B cell (primary cell): Measurements from ENCODE around the gene CDRT15. TPM values are rescaled to one million over a fixed set of nuclear protein-coding genes. Genes with fewer than 3 reads are reported as not detected.
"Not testable (repeated sequence)": the region's sequence is repeated elsewhere in the genome, so short reads cannot be mapped to it uniquely, and the experiment has no call there.

Experiments
- ATAC-seq: fragments of 200-7000 bp; cut with Tn5 transposase; one replicate; pipeline ENCODE4 v1.10.0; 2021; ENCODE audit warnings: low read depth, mild to moderate bottlenecking, moderate number of reproducible peaks, moderate library complexity
- CTCF ChIA-PET: fragments of 350-600 bp; sonication (Branson Sonifier 250); formaldehyde crosslinking; loops from one replicate; lab custom pipeline; 2021; ENCODE audit warnings: antibody characterized with exemption, inconsistent platforms; lab: Charles Lee
- POLR2A ChIA-PET: fragments of 350-600 bp; sonication (Branson Sonifier 250); formaldehyde crosslinking; loops from one replicate; lab custom pipeline; 2021; ENCODE audit warnings: antibody characterized with exemption; lab: Charles Lee
- DNase-seq: peaks from one replicate; pipeline ENCODE4 v3.0.0; 2013
- H2AFZ ChIP-seq: 2 replicates; pipeline ENCODE4 v1.6.1; 2012; ENCODE audit warnings: mild to moderate bottlenecking, low read depth, low read length; ENCODE audit not compliant: insufficient read depth, poor library complexity, severe bottlenecking
- H3K27ac ChIP-seq, 2 donors: 1 replicate in 1 of 2; 2 replicates in 1 of 2; pipeline ENCODE4 v1.5.1; 2012 to 2013; ENCODE audit warnings: low read length in 2 of 2, mild to moderate bottlenecking in 2 of 2, moderate library complexity in 1 of 2
- H3K27me3 ChIP-seq, 4 experiments: fragments of 200-600 bp in 1 of 4; sonication (generic) in 1 of 4; replicated peaks in 1 of 4; 1 replicate in 2 of 4; 2 replicates in 2 of 4; pipeline versions ENCODE4 v1.6.1 to v1.7.0; 2013 to 2016; ENCODE audit warnings: low read length in 3 of 4, mild to moderate bottlenecking in 2 of 4, mixed read lengths in 1 of 4, moderate library complexity in 1 of 4; ENCODE audit not compliant: insufficient read depth in 4 of 4, control insufficient read depth in 3 of 4; ENCODE audit errors: control extremely low read depth in 1 of 4
- H3K36me3 ChIP-seq, 2 experiments: replicated peaks in 1 of 2; 1 replicate in 1 of 2; 2 replicates in 1 of 2; pipeline versions ENCODE4 v1.6.1 to v1.7.1; 2013; ENCODE audit warnings: low read length in 1 of 2; ENCODE audit not compliant: insufficient read depth in 2 of 2, control insufficient read depth in 1 of 2; ENCODE audit errors: control extremely low read depth in 1 of 2, extremely low read depth in 1 of 2
- H3K4me1 ChIP-seq, 2 donors: fragments of 200-600 bp in 1 of 2; sonication (generic) in 1 of 2; 1 replicate in 1 of 2; 2 replicates in 1 of 2; pipeline versions ENCODE4 v1.5.1 to v1.6.1; 2013 to 2017; ENCODE audit warnings: low read length in 2 of 2; ENCODE audit not compliant: control insufficient read depth in 2 of 2, insufficient read depth in 2 of 2
- H3K4me2 ChIP-seq: replicated peaks from 2 replicates; pipeline ENCODE3; 2012; ENCODE audit warnings: mild to moderate bottlenecking, low read depth, low read length; ENCODE audit not compliant: poor library complexity, severe bottlenecking
- H3K4me3 ChIP-seq, 5 experiments: fragments of 200-600 bp in 1 of 5; sonication (generic) in 1 of 5; 1 replicate in 3 of 5; 2 replicates in 2 of 5; pipeline versions ENCODE4 v1.5.1 to v1.7.0; 2011 to 2016; ENCODE audit warnings: low read length in 4 of 5, mild to moderate bottlenecking in 4 of 5, low read depth in 2 of 5, control low read depth in 1 of 5, moderate library complexity in 1 of 5; ENCODE audit not compliant: insufficient read depth in 1 of 5; ENCODE audit errors: control extremely low read depth in 1 of 5, extremely low read depth in 1 of 5
- H3K79me2 ChIP-seq: fragments of 200-600 bp; sonication (generic); one replicate; pipeline ENCODE4 v1.6.0; 2016; ENCODE audit warnings: low read length; ENCODE audit not compliant: control insufficient read depth, insufficient read depth
- H3K9ac ChIP-seq: fragments of 200-600 bp; sonication (generic); 2 replicates; pipeline ENCODE4 v1.6.1; 2017; ENCODE audit warnings: mild to moderate bottlenecking, low read length, moderate library complexity
- H3K9me3 ChIP-seq, 3 donors: one replicate each; pipeline versions ENCODE4 v1.6.1 to v1.7.1; 2013; ENCODE audit warnings: low read length in 2 of 3; ENCODE audit not compliant: control insufficient read depth in 2 of 3, insufficient read depth in 1 of 3; ENCODE audit errors: control extremely low read depth in 1 of 3
- H4K20me1 ChIP-seq: 2 replicates; pipeline ENCODE4 v1.6.0; 2012; ENCODE audit warnings: mild to moderate bottlenecking, low read length; ENCODE audit not compliant: insufficient read depth, control insufficient read depth, poor library complexity, severe bottlenecking
- H3K27ac Mint-ChIP-seq: one replicate; pipeline ENCODE4 v1.8.0; 2021; ENCODE audit warnings: mixed read lengths
- H3K27me3 Mint-ChIP-seq: one replicate; pipeline ENCODE4 v1.8.0; 2021; ENCODE audit warnings: mixed read lengths
- H3K4me1 Mint-ChIP-seq: one replicate; pipeline ENCODE4 v1.8.0; 2021; ENCODE audit warnings: mixed read lengths
- H3K4me3 Mint-ChIP-seq: one replicate; pipeline ENCODE4 v1.8.0; 2021; ENCODE audit warnings: mixed read lengths
- H3K9me3 Mint-ChIP-seq: one replicate; pipeline ENCODE4 v1.8.0; 2022; ENCODE audit warnings: mixed read lengths; ENCODE audit not compliant: insufficient read depth
- WGBS: methylation state at CpG from one replicate; pipeline ENCODE4 v1.1.5; 2013; ENCODE audit warnings: missing lambda C conversion rate; ENCODE audit not compliant: insufficient coverage; 5-methylcytosine and 5-hydroxymethylcytosine counted together
- intact Hi-C: fragments of 100-400 bp; cut with micrococcal nuclease; formaldehyde crosslinking; loops from one replicate; pipeline ENCODE4 v1.10.0; 2022
- polyA plus RNA-seq: library from polyadenylated mRNA; depleted of rRNA; stranded (reverse); fragments of >200 nt; gene quantifications from 2 replicates; pipeline ENCODE4 v1.2.3, GENCODE V29; 2012
- total RNA-seq, 2 donors: library from RNA; stranded (reverse); fragments of 120-200 nt in 1 of 2; gene quantifications; 1 replicate in 1 of 2; 2 replicates in 1 of 2; pipeline versions ENCODE4 v1.2.3 to v1.2.4, GENCODE V29; 2013 to 2022

The CDRT15 gene
- total and polyA plus RNA-seq, 2 donors (not counting 1 experiment from before 2014, with no cell fraction given): not detected

DNA sequence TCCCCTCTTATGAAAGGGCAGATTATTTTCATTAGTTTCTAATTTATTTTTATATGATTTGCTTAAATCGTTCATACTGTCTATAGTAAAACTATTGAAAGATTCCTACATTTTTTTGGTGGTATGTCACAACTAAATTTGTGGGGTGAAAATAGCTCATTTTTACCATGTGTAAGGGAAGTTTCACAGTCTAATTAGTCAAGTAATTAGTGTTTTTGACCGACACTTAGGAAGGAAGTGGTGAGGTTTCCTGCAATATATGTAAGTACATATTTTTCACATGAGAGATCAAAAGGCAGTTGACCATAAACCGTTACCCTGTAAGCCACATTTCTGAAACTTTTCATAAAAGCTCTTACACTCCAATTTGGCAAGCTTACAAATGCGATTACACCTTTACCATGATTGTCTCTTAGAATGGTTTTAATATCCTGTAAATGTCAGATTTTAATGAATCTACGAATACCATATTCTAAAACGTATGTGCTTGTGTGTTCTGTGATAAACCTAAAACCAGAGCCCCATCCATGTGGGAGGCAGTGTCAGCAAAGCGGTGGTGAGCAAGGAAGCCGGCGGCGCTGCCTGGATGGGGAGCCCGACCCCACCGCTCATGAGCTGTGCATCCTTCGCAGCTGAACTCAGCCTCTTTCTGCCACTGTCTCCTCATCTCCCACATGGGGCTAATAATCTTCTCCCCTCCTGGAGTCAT lies 43.9 kb downstream of the CDRT15 start:
- H3K9me3 Mint-ChIP-seq, H3K27ac Mint-ChIP-seq, H3K9ac ChIP-seq, H3K9me3 ChIP-seq, H2AFZ ChIP-seq, H3K4me3 ChIP-seq, H3K27ac ChIP-seq, H3K36me3 ChIP-seq, DNase-seq, H3K27me3 ChIP-seq, ATAC-seq, intact Hi-C loops, H3K79me2 ChIP-seq, H3K4me2 ChIP-seq, H3K4me3 Mint-ChIP-seq, CTCF ChIA-PET, POLR2A ChIA-PET: not testable (repeated sequence)
- Histone ChIP-seq H3K4me1 (peaks cover 11 to 14% of the 10 kb centered on the region in 2 donors), H4K20me1 (peaks cover 29% of the 10 kb centered on the region)
- peaks cover 37% of the 10 kb centered on the region for H3K4me1 Mint-ChIP-seq
- no CpG with 5 or more reads among the region's 13 CpGs for WGBS
- peaks cover 24% of the 10 kb centered on the region for H3K27me3 Mint-ChIP-seq

- H3K9me3 ChIP-seq, H3K79me2 ChIP-seq, H2AFZ ChIP-seq, H3K4me3 Mint-ChIP-seq, H3K4me3 ChIP-seq, H3K36me3 ChIP-seq, CTCF ChIA-PET, H3K27ac Mint-ChIP-seq, intact Hi-C loops, POLR2A ChIA-PET, H3K9ac ChIP-seq, H3K4me2 ChIP-seq, ATAC-seq, H3K27ac ChIP-seq, DNase-seq, H3K9me3 Mint-ChIP-seq, H3K27me3 ChIP-seq: not testable (repeated sequence)
- H3K27me3 Mint-ChIP-seq: peaks cover 22% of the 10 kb centered on the region
- peaks cover 37% of the 10 kb centered on the region for H3K4me1 Mint-ChIP-seq
- H3K4me1 ChIP-seq: peaks cover 11 to 14% of the 10 kb centered on the region in 2 donors
- no CpG with 5 or more reads among the region's 11 CpGs for WGBS
- H4K20me1 ChIP-seq: peaks cover 22% of the 10 kb centered on the region
These were observed 44.6 kb downstream of the CDRT15 start for GRCh38 chr17:14192039-14192438.

DNA sequence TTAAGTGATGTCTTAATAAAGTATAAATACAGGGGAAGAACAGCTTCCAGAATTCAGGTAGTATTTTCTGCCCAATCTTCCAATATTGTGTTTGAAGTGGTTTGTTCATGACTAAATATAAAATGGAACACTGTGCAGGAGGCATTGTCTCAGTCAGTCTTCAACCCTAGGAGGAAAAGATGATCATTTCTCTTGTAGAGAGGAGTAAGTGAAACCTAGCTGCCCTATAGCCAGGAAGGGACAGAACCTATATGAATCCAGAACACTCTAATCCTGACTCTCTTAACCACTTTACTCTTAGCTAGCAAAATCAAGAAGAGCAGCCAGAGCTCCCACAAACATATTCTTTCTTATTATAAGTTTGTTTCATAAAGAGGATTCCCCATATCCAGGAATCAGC lies 45.2 kb downstream of the CDRT15 start:
- H2AFZ ChIP-seq, H3K27ac ChIP-seq, DNase-seq, H3K4me3 ChIP-seq, CTCF ChIA-PET, H3K4me2 ChIP-seq, H3K27ac Mint-ChIP-seq, H3K9me3 ChIP-seq, intact Hi-C loops, H3K4me3 Mint-ChIP-seq, ATAC-seq, H3K79me2 ChIP-seq, H3K27me3 ChIP-seq, H3K36me3 ChIP-seq, H3K9me3 Mint-ChIP-seq, H3K9ac ChIP-seq, POLR2A ChIA-PET: not testable (repeated sequence)
- peaks cover 35% of the 10 kb centered on the region for H3K4me1 Mint-ChIP-seq
- peaks cover 16% of the 10 kb centered on the region for H3K27me3 Mint-ChIP-seq
- peaks cover 10 to 11% of the 10 kb centered on the region in 2 donors for H3K4me1 ChIP-seq
- H4K20me1 ChIP-seq: peaks cover 17% of the 10 kb centered on the region

DNA sequence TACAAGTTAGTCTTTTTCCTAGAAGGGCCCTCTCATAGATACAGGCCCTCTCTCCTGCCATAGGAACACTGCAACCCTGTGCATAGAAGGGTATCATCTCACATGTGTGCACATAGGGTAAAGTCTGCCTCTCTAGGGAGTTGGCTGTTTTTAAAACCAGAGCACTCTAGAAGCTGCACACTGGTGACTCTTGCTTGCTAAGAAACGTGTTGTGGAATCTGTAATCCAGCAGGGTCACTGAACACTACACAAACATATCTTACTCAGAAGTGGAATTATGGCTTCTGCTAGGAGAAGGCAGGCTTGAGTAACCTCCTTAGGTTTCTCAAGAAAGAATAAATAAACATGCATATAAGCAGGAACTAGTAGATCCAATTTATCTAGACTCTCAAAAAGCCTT lies 45.9 kb downstream of the CDRT15 start:
- H3K9ac ChIP-seq, H3K4me3 Mint-ChIP-seq, H3K9me3 Mint-ChIP-seq, H3K4me1 ChIP-seq, H3K4me3 ChIP-seq, H3K9me3 ChIP-seq, H3K36me3 ChIP-seq, H2AFZ ChIP-seq, DNase-seq, POLR2A ChIA-PET, intact Hi-C loops, CTCF ChIA-PET, H3K27me3 ChIP-seq, H3K27ac Mint-ChIP-seq, H3K27ac ChIP-seq, ATAC-seq, H3K79me2 ChIP-seq, H3K4me2 ChIP-seq: not testable (repeated sequence)
- Mint-ChIP-seq H3K27me3 (peaks cover 16% of the 10 kb centered on the region), H3K4me1 (peaks cover 28% of the 10 kb centered on the region)
- H4K20me1 ChIP-seq: peaks cover 11% of the 10 kb centered on the region
- no CpG with 5 or more reads among the region's 1 CpG for WGBS
